Lung (tissue), 12 donors: Measurements from ENCODE around the gene GPR89B. TPM values are rescaled to one million over a fixed set of nuclear protein-coding genes. Genes with fewer than 3 reads are reported as not detected.
A peak's percentile ranks its signal among the peaks of the same experiment; 100 is the strongest.
"Not testable (repeated sequence)": the region's sequence is repeated elsewhere in the genome, so short reads cannot be mapped to it uniquely, and the experiment has no call there.

Experiments
- ATAC-seq: fragments of 200-7000 bp; cut with Tn5 transposase; one replicate; pipeline ENCODE4 v1.9.1; 2020; ENCODE audit warnings: moderate number of reproducible peaks; ENCODE audit not compliant: insufficient read depth, low FRiP score
- DNase-seq, 3 donors: peaks; one replicate each; pipeline ENCODE4 v3.0.0-alpha.2; 2013 to 2017
- H3K27ac ChIP-seq, 2 donors: one replicate each; pipeline ENCODE4 v1.5.1; 2013; ENCODE audit warnings: mild to moderate bottlenecking in 2 of 2, moderate library complexity in 2 of 2, control low read depth in 1 of 2, inconsistent platforms in 1 of 2, low read depth in 1 of 2, low read length in 1 of 2
- H3K27me3 ChIP-seq, 3 donors: one replicate each; pipeline ENCODE4 v1.5.1; 2013; ENCODE audit warnings: low read length in 2 of 3; ENCODE audit not compliant: control insufficient read depth in 3 of 3, insufficient read depth in 3 of 3
- H3K36me3 ChIP-seq, 4 donors: one replicate each; pipeline ENCODE4 v1.5.1; 2013; ENCODE audit warnings: low read length in 4 of 4, mild to moderate bottlenecking in 1 of 4, moderate library complexity in 1 of 4; ENCODE audit not compliant: control insufficient read depth in 4 of 4, insufficient read depth in 4 of 4
- H3K4me1 ChIP-seq, 5 donors: one replicate each; pipeline ENCODE4 v1.5.1; 2013; ENCODE audit warnings: low read length in 5 of 5, mild to moderate bottlenecking in 2 of 5, moderate library complexity in 1 of 5; ENCODE audit not compliant: control insufficient read depth in 5 of 5, insufficient read depth in 5 of 5
- H3K4me3 ChIP-seq: one replicate; pipeline ENCODE4 v1.5.1; 2013; ENCODE audit warnings: mild to moderate bottlenecking, control low read depth, moderate library complexity
- H3K9ac ChIP-seq, 2 donors: one replicate each; pipeline ENCODE4 v1.5.1; 2013; ENCODE audit warnings: low read length in 2 of 2, control low read depth in 1 of 2; ENCODE audit not compliant: insufficient read depth in 1 of 2
- H3K9me3 ChIP-seq, 4 donors: one replicate each; pipeline ENCODE4 v1.5.1; 2013; ENCODE audit warnings: low read length in 3 of 4, mild to moderate bottlenecking in 1 of 4, moderate library complexity in 1 of 4; ENCODE audit not compliant: control insufficient read depth in 4 of 4, insufficient read depth in 3 of 4
- CTCF ChIP-seq: IDR thresholded peaks from 2 replicates; pipeline ENCODE4 v1.5.1; 2012; ENCODE audit warnings: mild to moderate bottlenecking; ENCODE audit errors: control extremely low read depth, extremely low read depth
- WGBS, 2 donors: extraction: QIAGEN DNeasy Blood & Tissue Kit; methylation state at CpG; one replicate each; pipeline ENCODE4 v1.1.7; 2013; 5-methylcytosine and 5-hydroxymethylcytosine counted together
- polyA plus RNA-seq, 2 donors: library from polyadenylated mRNA; stranded (reverse); fragments of 200-250 nt; gene quantifications; one replicate each; pipeline ENCODE4 v1.2.1, GENCODE V29; 2013
- total RNA-seq, 2 donors: library from RNA; depleted of rRNA in 1 of 2; stranded (reverse); fragments of >200 nt in 1 of 2; gene quantifications; one replicate each; pipeline ENCODE4 v1.2.1, GENCODE V29; 2014 to 2021
- donor health status: control.
- donor health status: control.
- donor health status: Bipolar disorder and iron deficiency.
- donor health status: healthy.
- donor health status: DM: yes; HTN: yes; CAD: no.

GPR89B gene
- total and polyA plus RNA-seq, 4 donors = 7.7 to 40.0 (median 10.3) TPM

GRCh38 chr1:148010527-148010926, 82.3 kb downstream of the GPR89B start:
- no peak for TF ChIP-seq CTCF
- ATAC-seq (no peak), DNase-seq (peak in 1 of 3 donors; percentile 2)
- 64 to 69% methylated on average over 1 of the region's 1 CpG for WGBS, 2 donors
- H3K9me3 ChIP-seq = peaks cover 0 to 3% (median 0%) of the 10 kb centered on the region in 4 donors
- H3K4me1 ChIP-seq = no peaks in the 10 kb centered on the region
- H3K27me3 ChIP-seq = peaks cover 0 to 30% (median 16%) of the 10 kb centered on the region in 3 donors
- no peaks in the 10 kb centered on the region for H3K36me3 ChIP-seq
- H3K9ac ChIP-seq = no peak overlapping the region
- no peak overlapping the region for H3K4me3 ChIP-seq
- no peak overlapping the region for H3K27ac ChIP-seq

GRCh38 chr1:148013177-148014144, 85.2 kb downstream of the GPR89B start:
- not testable (repeated sequence) for H3K4me3 ChIP-seq, H3K36me3 ChIP-seq, ATAC-seq, H3K27ac ChIP-seq, H3K9ac ChIP-seq, H3K9me3 ChIP-seq, H3K4me1 ChIP-seq
- 25 to 37% methylated on average over 39 of the region's 48 CpGs for WGBS, 2 donors
- H3K27me3 ChIP-seq = peaks cover 0 to 33% (median 16%) of the 10 kb centered on the region in 3 donors
- DNase-seq = peak in 2 of 3 donors; percentile 2 to 19

- peak in 1 of 3 donors; percentile 12 for DNase-seq
- not testable (repeated sequence) for ATAC-seq, H3K9me3 ChIP-seq
Measured at GRCh38 chr1:148014289-148015200, 86.3 kb downstream of the GPR89B start.

GRCh38 chr1:148024918-148025317, 96.7 kb downstream of the GPR89B start:
- not testable (repeated sequence) for H3K36me3 ChIP-seq, H3K9ac ChIP-seq, H3K4me3 ChIP-seq, H3K27ac ChIP-seq, DNase-seq, H3K4me1 ChIP-seq, ATAC-seq, H3K9me3 ChIP-seq, H3K27me3 ChIP-seq
- 95 to 96% methylated on average over 5 of the region's 5 CpGs for WGBS, 2 donors

More at GRCh38 chr1:148014289-148015200, 86.3 kb downstream of the GPR89B start:
- 2% methylated on average over 29 to 52 of the region's 58 CpGs for WGBS, 2 donors
- not testable (repeated sequence) for H3K4me3 ChIP-seq, H3K4me1 ChIP-seq, H3K36me3 ChIP-seq, H3K9ac ChIP-seq, H3K27ac ChIP-seq
- H3K27me3 ChIP-seq = peaks cover 0 to 33% (median 16%) of the 10 kb centered on the region in 3 donors

GRCh38 chr1:148027004-148027403, 98.8 kb downstream of the GPR89B start:
- H3K9ac ChIP-seq, DNase-seq, ATAC-seq, H3K27me3 ChIP-seq, H3K36me3 ChIP-seq, H3K4me1 ChIP-seq, H3K4me3 ChIP-seq, H3K27ac ChIP-seq, H3K9me3 ChIP-seq: not testable (repeated sequence)
- 50 to 92% methylated on average over 1 to 2 of the region's 4 CpGs for WGBS, 2 donors

- DNase-seq, H3K9me3 ChIP-seq, H3K4me3 ChIP-seq, H3K4me1 ChIP-seq, H3K27ac ChIP-seq, ATAC-seq, H3K27me3 ChIP-seq, H3K9ac ChIP-seq, H3K36me3 ChIP-seq: not testable (repeated sequence)
- WGBS, 2 donors = 47 to 56% methylated on average over 1 to 2 of the region's 3 CpGs
Measured at GRCh38 chr1:148032247-148032646, 104.0 kb downstream of the GPR89B start.

GRCh38 chr1:148032690-148033089, 104.5 kb downstream of the GPR89B start:
- not testable (repeated sequence) for ATAC-seq, H3K27ac ChIP-seq

More at GRCh38 chr1:148032690-148033089, 104.5 kb downstream of the GPR89B start:
- H3K27me3 ChIP-seq, H3K36me3 ChIP-seq, H3K9me3 ChIP-seq, H3K9ac ChIP-seq, H3K4me1 ChIP-seq, H3K4me3 ChIP-seq, DNase-seq: not testable (repeated sequence)
- no CpG with 5 or more reads among the region's 25 CpGs for WGBS, 2 donors
